GM19023 (cell line): Measurements from ENCODE around the gene GRID1.

Experiments
- ATAC-seq: cut with Tn5 transposase; IDR thresholded peaks from one replicate; pipeline ENCODE4 v1.9.1; 2021; ENCODE audit warnings: mild to moderate bottlenecking, moderate library complexity; ENCODE audit not compliant: unreplicated experiment

The GRID1 gene

DNA sequence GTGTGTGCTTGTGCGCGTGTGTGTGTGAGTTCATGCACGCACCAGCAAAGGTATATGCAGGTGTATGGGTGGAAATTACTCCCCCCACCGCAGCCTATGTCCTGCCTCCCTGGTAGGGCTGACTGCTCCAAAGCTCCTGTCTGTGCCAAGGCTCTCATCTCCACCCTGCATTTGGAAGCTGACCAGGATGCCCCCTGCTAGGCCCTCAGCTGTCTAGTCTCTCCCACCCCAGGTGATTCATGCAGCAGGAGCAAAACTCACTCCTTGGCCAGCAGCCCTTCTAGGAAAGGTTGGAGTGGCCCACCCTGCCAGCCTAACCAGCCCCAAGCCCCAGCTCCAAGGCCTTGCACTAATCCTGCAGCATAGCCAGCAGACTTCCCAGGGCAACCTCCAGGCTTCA lies 148.4 kb downstream of the GRID1 start:
- ATAC-seq, result no peak

DNA sequence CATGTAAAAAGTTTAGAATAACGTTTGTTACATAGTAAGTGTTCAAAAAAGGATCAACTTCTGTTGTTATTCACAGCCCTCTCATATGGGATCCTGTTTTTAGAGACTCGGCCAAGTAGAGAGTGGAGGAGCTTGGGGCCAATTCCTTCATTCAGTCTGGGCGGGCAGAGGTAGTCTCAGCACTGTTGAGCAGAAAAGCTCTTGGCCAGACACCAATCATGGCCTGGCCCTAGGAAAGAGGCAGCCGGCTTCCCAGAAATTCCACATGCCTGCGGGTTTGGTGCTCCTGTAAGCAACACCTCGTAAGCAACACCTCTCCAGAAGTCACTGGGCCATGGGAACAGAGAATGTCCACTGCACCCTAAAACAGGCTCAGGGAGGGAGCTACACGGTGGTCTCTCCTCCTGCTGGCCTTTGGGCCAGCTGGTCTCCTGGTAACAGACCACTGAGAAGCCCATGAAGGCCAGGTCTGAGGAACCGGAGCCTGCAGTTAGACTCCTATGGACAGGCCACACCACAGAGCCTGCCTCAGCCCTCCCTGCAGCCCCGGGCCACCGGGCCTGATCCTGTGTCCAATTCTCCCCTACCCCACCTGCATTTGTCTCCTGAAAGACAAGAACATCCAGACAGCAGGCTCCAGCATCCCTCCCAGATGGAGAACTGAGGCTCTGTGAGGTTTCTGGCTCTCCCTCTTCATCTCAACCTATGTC lies 149.1 kb downstream of the GRID1 start:
- no peak for ATAC-seq

DNA sequence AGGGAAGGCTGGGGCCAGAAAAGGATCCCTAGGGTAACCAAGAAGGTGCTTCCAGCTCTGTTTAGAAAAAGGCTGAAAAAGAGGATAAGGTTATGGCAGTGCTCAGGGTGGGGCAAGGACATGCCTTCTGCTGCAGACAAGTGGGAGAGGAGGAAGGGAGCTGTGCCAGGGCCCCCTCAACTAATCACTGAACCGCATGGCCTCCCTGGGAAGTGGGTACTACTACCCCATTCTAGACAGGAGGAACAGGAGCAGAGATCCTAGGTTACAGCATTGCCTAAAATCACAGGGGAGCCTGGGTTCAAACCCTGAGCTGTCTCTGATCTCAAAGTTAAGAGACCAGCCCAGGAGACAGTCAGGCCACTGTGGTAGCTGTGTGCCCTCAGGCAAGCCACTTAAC lies 149.7 kb downstream of the GRID1 start:
- ATAC-seq, result no peak

DNA sequence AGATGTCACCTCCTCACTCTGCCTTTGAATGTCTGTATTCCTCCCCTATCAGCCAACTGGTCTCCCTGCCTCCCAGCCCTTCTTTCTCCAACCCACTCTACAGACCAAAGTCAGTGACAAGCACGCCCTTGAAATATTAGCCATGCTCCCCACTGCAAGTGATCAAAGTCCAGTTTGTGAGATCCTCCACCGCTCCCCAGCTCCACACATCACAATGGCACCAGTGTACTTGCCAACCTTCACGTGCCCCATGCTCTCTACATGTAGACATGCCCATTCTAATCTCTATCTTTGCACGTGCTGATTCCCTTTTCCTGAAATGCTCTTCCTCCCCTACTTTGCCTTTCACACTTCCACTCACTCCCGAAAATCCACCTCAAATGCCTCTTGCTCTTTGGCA lies 150.9 kb downstream of the GRID1 start:
- ATAC-seq, result no peak

DNA sequence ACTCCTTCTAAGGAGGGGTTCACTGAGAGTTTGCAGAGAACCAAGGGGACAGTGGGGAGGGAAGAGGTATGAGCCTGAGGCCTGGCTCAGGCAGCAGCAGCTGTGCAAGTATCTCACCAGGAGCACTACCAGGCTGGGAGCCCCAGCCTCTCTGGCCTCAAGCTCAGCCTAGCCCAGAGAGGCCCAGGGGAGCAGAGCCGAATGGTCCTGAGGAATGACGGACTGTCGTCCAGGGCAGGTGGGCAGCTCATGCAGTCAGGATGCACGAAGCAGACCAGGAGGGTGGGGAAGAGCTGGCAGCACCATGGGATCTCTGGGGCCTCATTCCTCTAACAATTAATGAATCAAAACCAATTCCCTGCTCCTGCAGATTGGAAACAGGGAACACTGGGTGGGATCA lies 151.5 kb downstream of the GRID1 start:
- ATAC-seq, result no peak

DNA sequence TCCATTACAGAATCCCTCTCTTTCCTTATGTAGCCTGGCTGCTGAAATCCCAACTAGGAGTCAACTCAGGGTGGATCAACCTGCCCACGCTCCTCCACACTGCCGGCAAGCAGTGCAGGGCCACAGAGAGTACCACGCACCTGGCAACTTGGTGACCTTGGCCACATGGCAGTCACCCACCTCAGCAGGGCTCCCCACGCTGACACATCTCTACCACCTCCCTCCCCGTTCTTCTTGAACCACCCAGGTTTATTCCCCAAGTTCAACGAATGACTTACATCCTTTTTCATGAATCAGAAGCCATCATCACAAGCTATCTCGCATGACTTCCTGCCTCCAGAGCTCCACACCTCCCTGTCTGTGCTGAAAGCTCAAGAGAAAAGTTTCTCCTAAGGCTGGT lies 153.4 kb downstream of the GRID1 start:
- ATAC-seq, result no peak

DNA sequence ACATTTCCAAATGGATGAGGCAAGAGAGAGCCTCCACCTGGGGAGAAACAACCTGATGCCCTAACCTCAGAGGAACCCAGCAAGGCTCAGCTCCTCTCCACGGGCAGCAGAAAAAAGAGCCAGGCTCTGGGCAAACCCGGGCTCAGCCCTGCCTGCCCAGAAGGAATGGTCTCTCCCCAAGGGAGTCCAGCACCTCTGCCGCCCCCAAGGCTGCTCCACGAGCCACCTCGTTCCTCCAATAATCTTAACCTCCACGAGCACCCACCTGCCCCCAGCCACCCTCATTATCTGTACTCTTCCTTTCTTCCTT lies 154.2 kb downstream of the GRID1 start:
- no peak for ATAC-seq

DNA sequence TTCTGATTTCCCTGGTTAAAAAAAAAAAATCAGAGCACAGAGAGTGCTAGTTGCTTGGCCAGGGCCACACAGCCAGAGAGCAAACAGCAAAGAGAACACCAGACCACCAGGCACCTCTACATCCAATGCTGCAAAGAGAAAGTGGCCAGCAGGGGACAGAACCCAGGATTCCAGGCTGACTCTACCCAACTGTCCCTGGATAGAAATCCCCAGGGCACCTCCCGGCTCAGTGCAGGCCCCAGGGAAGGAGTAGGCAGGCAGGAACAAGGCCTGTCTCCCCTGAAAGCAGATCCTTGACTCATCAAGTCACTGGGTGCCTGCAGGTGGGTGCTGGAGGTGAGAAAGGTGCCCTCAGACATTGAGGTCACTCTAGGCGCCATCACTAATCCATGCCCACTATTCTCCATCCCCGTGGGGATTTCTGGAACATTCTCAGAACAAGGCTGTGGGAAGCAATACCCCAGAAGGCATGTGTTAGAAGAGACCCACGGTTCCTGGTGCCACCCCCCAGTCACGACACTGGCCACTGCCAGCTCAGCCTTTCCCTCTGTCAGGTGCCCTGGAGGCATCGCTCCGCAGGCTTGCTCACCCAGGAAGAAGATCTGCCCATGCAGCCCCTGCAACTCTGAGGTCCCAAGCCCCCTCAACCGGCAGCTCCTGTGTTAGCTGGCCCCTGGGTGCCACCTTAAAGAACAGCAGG lies 154.8 kb downstream of the GRID1 start:
- ATAC-seq, result no peak

DNA sequence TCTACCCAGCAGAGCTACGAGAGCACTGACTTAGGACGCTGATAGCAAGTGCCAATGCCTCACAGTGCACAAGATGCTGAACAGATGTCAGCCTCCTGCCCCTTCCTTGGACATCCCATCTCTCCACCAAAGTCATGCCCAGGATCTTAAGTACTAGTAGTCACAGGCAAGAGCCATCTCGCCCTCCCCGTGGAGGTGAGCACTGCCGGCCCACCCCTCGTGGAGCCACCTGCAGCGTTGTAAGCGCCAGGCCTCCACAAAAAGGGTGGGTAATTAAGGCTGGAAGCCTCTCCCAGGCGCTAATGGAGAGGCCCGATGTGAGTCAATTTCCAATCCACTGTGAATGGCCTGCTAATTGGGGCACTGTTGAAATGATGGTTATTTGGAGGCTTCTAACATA lies 156.2 kb downstream of the GRID1 start:
- no peak for ATAC-seq

DNA sequence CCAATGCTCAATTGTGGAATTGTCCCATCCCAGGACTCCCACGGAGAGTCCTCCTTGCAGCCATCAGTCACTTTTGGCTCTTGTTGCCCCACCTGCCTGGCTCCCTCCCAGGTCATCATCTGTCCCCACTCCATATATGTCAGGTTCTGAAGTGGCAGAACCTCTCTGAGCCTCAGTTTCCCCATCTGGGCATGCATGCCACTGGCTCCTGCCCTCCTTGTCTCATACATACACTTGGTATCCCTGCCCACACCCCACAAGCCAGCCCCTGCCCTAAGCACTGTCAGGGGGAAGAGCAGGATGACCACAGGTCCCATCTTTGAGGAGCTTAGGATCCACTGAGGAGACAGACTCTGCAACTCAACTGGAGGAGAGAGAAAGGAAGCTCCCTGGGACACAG lies 156.9 kb downstream of the GRID1 start:
- ATAC-seq, result no peak

DNA sequence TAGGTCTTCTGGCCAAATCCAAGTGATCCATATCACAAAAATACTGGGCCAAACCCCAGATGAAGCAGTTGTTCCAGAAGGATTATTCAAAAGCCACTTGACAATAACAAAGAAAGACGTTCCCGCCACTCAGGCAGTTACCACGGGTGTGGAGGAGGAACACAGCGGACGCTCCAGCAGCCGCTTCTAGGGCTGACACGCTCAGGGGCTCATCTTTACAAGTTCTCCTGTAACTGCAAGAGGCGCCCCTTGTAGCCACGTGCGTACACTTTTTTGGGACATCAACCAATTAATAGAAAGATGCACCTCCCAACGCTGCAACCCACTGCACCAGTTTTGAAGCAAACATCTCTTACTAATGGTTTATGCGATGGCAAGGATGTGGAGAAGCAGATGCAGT lies 159.4 kb downstream of the GRID1 start:
- no peak for ATAC-seq

DNA sequence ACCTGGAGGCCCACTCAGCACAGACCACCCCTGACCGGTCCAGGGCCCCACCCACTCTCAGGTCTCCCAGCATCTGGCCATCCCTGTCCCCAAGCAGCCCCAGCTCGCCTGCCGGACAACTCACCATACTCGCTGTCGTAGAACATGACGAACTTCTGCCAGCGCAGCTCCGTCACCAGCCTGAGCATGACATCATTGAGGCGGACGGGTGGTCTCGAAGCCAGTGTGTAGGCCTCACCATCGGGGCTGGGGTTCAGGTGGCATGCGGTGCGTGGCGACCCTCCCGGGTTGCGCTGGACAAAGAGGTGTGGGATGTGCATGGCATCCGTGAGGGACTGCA lies 160.4 kb downstream of the GRID1 start:
- ATAC-seq, result no peak

DNA sequence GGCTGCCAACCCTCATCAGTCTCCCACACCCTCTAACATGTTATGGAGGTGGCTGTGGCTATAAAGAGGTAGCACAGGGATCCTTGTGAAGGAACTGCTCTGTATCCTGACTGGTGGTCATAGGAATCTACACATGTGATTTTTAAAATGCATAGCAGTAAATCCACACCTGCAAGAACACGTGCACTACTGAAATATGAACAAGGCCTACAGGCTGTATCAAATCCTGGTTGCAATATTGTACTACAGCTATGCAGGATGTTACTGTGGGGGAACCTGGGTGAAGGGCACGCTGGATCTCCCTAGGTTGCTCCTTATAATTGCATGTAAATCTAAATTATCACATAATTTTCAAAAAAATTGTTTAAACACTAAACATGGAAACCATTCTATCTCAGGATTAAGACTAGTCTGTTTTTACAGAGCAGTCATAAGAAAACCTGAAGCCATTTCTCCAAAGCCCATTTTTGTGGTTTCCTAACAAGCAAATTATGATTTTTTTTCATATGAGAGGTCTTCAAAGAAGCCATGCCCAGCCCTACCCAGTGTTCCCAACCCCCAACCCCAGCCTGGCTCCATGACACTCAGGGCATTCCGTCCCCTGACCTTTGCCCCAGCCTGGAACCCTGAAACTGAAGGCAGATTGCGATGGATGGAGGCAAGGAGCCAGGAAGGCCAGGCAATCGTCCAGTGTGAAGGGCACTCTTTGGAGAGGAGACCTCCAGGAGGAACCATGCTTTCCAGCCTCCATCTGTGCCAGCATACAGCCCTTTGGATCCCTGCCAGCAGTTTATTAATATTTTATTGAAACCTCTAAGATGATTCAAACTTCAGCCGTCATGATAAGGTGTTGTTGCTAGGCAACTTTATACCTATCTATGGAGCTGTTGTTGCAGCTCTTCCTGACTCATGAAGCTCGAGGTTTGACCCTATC lies 161.0 kb downstream of the GRID1 start:
- no peak for ATAC-seq

DNA sequence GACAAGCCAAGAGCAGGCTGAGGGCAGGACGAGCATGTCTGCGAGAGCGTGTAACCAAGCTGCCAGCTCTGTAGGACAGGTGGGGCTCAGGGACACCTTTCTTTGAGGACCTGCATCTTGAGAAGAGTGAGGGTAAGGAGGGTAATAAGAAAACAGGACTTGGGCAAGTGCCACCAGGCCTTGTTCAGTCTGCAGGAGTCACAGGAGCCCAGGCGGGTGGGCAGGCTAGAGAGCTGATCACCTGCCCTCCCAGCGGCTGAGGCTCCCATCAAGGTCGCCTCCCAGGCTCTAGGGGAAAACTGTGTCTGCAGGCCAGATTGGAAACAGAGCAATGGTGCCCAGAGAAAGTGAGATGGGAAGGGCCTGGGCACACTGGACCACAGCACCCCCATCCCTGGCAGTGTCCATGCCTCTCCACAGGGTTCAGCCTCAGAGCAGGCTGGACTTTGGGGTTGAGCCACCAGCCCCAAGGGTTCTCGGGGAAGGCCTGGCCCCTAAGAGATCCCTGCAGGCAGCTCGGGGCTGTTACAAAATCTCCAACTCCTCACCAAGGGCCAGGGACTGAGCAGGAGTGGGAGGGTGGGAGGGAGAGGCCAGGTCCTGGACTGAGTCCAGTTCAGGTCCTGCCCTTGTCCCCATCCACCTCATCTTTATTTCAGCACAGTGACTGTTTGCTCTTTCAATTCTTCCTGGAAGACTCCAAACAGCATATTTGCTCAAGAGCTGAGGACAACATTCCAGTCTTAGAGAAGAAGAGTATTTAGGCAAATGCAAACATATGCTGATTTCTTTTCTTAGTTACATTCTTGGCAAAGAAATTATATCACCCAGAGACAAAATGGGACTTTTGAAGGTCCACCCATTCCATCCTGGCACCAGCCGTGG lies 161.9 kb downstream of the GRID1 start:
- no peak for ATAC-seq

DNA sequence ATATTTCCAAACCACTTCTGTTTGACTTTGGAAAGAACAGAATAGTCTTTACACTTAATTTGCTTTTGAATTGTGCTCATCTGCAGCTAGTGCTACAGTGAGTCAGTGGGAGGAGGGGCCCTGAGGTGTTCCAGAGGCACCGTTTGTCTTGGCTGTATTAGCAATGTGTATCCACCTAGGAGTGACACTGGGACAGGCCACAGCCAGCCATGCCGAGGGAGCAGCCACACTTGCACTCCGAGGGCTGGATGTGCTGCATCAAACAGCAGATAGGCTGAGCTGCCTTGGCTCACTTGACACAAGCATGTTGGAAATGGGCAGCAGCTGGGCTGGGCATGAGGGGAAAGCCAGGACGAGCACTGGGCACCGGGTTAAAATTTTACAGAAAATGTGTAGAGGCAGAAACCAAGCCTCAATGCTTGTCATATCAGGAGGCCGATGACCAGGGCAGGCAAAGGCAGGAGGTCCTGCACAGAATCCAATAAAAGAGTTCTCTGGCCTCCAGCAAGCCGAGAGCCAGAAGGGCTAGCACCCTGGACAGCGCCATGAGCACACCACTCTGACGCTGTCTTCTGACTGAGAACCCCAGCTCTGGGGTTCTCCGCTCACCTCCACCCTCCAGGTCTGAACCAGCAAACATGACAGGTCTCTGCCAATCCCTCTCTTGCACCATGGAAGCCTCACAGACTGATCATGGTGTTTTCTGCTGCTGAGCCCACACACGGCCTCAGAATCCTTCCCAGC lies 163.3 kb downstream of the GRID1 start:
- no peak for ATAC-seq

DNA sequence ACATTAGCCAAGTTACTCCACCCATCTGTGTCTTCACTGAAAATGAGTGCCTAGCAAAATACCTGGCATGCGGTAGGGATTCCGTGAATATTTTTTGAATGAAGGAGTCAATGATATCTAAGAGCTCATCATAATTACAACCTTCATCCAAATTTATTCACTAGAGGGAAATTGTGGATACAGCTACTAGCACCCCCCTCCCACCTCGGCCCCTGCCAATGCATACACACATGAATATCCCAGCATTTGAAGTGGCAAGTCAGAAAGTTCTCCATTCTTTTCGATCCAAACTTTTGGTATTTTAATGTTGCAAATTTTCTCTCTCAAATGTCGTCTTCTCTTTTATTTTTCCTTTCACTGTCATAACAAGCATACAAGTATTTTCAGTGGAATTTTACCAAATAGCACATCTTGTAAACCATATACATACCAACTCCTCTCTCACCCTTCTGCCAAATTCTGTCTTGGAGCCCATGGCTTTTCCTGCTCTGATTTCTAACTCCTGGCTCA lies 164.3 kb downstream of the GRID1 start:
- no peak for ATAC-seq

DNA sequence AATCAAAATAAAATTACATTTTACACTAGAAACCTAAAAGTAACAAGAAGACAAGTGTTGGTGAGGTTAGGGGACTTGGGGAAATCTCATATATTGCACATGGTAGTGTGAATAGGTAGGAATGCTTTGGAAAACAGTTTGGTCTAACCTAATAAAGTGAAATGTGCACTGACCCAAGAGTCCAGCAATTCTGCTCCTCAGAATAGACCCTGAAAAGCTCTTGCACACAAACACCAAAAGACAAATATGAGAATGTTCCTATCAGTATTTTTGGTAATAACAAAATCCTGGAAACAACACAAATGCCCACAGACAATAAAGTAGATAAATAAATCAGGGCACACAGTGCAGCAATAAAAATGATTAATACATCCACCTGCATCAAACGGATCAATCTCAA lies 165.7 kb downstream of the GRID1 start:
- no peak for ATAC-seq

DNA sequence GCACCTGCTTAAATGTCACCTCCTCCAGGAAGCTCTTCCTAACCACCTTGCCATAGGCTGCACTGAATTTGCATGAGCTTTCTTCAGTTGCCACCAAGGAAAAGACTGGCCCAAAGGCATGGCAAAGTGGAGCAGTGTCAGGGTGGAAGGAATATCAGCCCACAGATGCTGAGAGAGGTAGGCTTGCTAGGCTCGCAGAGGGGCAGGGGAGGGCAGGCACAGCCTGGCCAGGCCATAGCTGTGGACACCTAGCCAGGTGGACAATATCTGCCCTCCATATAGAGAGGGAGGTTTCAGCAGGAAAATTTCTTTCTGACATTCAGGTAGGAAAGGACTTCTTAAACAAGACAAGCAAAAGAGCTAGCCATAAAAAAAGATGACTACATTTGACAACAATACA lies 166.3 kb downstream of the GRID1 start:
- no peak for ATAC-seq

DNA sequence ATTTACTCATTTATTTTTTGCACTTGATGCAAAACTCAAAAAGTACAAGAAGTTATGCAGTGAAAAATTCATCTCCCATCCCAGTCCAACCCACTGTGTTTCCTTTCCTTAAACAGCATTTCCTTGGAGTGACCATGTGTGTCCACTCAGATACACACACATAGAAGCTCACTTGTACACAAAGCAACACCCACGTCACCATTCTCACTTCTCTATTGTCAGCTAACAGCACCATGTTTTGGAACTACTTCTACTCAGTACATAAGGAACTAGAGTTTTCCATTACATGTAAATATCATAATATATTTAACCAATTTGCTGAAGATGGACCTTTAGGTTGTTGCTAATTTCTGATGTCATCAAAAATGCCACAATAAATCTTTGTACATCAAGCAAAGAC lies 167.6 kb downstream of the GRID1 start:
- ATAC-seq, result no peak

DNA sequence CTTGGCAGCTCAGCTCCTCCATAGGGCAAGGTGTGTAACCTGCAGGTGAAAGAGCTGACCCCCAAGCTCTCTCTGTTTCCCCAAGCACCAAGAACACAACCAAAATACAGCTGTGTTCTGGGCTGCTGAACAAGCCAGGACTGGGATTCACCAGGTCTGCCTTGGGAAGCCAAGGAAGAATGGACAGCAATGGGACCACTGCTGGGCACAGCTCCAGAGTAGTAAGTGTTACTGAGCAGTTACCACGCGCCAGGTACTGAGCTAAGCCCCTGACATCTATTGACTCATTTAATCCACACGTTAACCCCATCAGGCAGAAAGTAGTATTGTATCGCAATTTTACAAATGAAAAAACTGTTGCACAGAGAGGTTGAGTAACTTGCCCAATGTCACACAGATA lies 168.3 kb downstream of the GRID1 start:
- ATAC-seq, result no peak
